Activated B cell treated with CpG ODN at 0.5 μM for 24 hours (primary cell): ENCODE measurements around the gene TSEN34. TPM values are rescaled to one million over a fixed set of nuclear protein-coding genes. Genes with fewer than 3 reads are reported as not detected.

Experiments used
- ATAC-seq: fragments of 200-7000 bp; cut with Tn5 transposase; one replicate; pipeline ENCODE4 v1.10.0; 2021; ENCODE audit warnings: low read depth, mild to moderate bottlenecking, moderate library complexity
- CTCF ChIA-PET: fragments of 350-600 bp; sonication (Branson Sonifier 250); formaldehyde crosslinking; loops from one replicate; lab custom pipeline; 2021; ENCODE audit warnings: antibody characterized with exemption; lab: Charles Lee
- POLR2A ChIA-PET: fragments of 350-600 bp; sonication (Branson Sonifier 250); formaldehyde crosslinking; loops from one replicate; lab custom pipeline; 2021; ENCODE audit warnings: antibody characterized with exemption; lab: Charles Lee
- DNase-seq: peaks from one replicate; pipeline ENCODE4 v3.0.0; 2022
- H3K27ac Mint-ChIP-seq: one replicate; pipeline ENCODE4 v1.8.0; 2020; ENCODE audit warnings: mixed read lengths
- H3K27me3 Mint-ChIP-seq: one replicate; pipeline ENCODE4 v1.8.0; 2021; ENCODE audit warnings: mixed read lengths
- H3K36me3 Mint-ChIP-seq: one replicate; pipeline ENCODE4 v1.8.0; 2021; ENCODE audit warnings: low read depth, mixed read lengths
- H3K4me1 Mint-ChIP-seq: one replicate; pipeline ENCODE4 v1.8.0; 2021; ENCODE audit warnings: mixed read lengths
- H3K4me3 Mint-ChIP-seq: one replicate; pipeline ENCODE4 v1.8.0; 2020; ENCODE audit warnings: mild to moderate bottlenecking, mixed read lengths
- H3K9me3 Mint-ChIP-seq: one replicate; pipeline ENCODE4 v1.8.0; 2020; ENCODE audit warnings: mixed read lengths
- CTCF ChIP-seq: fragments of 200-600 bp; IDR thresholded peaks from one replicate; pipeline ENCODE4 v1.8.0; 2022; ENCODE audit warnings: antibody characterized with exemption, mild to moderate bottlenecking
- intact Hi-C: fragments of 100-400 bp; cut with micrococcal nuclease; formaldehyde crosslinking; loops from one replicate; pipeline ENCODE4 v1.15.1; 2024
- total RNA-seq: library from RNA; stranded (reverse); gene quantifications from 2 replicates; pipeline ENCODE4 v1.2.3, GENCODE V29; 2022

Gene TSEN34
- total RNA-seq, 1 donor from 2014 or later, result 15.0 TPM

GRCh38 chr19:54160854-54161253, 30.3 kb upstream of the TSEN34 start:
- Mint-ChIP-seq H3K36me3 (peaks cover 31% of the 10 kb centered on the region), H3K9me3 (no peaks in the 10 kb centered on the region), H3K27me3 (peaks cover 14% of the 10 kb centered on the region), H3K4me1 (peaks cover 56% of the 10 kb centered on the region), H3K27ac (peak overlapping the region; percentile 99), H3K4me3 (peak overlapping the region; percentile 100)
- POLR2A ChIA-PET, result interaction anchor here (0.7 to 3.8 kb wide), 3 partner anchors 24 to 40 kb away, joined by 7 to 55 read pairs (median 19); partner anchors contain the start of genes MBOAT7, RPS9 and TSEN34
- DNase-seq, result no peak
- ATAC-seq, result no peak
- intact Hi-C loops, result loop anchor here (1.0 to 10.0 kb wide), 2 partner anchors 134 to 288 kb away; partner anchors contain the start of gene LENG8
- TF ChIP-seq CTCF, result no peak
- CTCF ChIA-PET, result no interaction called here

GRCh38 chr19:54162241-54162805, 28.8 kb upstream of the TSEN34 start:
- ChIA-PET CTCF (no interaction called here), POLR2A (interaction anchor here (0.7 kb wide), 1 partner anchor 38 kb away, joined by 3 read pairs; the partner anchor contains the start of gene RPS9)
- Mint-ChIP-seq H3K4me3 (peak overlapping the region; percentile 88), H3K36me3 (peaks cover 19% of the 10 kb centered on the region), H3K27ac (no peak overlapping the region), H3K4me1 (peaks cover 54% of the 10 kb centered on the region), H3K27me3 (peaks cover 15% of the 10 kb centered on the region), H3K9me3 (no peaks in the 10 kb centered on the region)
- DNase-seq (peak; percentile 71), ATAC-seq (peak; percentile 34)
- TF ChIP-seq CTCF, result no peak
- intact Hi-C loops, result loop anchor here (1.0 to 10.0 kb wide), 2 partner anchors 39 to 132 kb away; no protein-coding TSS in a partner anchor

- ChIA-PET CTCF (no interaction called here), POLR2A (interaction anchor here (0.7 kb wide), 1 partner anchor 38 kb away, joined by 3 read pairs; the partner anchor contains the start of gene RPS9)
- DNase-seq, result no peak
- Mint-ChIP-seq H3K4me1 (peaks cover 54% of the 10 kb centered on the region), H3K36me3 (peaks cover 15% of the 10 kb centered on the region), H3K9me3 (no peaks in the 10 kb centered on the region), H3K4me3 (no peak overlapping the region), H3K27me3 (peaks cover 15% of the 10 kb centered on the region), H3K27ac (no peak overlapping the region)
- intact Hi-C loops, result loop anchor here (1.0 to 10.0 kb wide), 2 partner anchors 38 to 132 kb away; no protein-coding TSS in a partner anchor
- TF ChIP-seq CTCF, result no peak
- ATAC-seq, result no peak
These were observed 28.2 kb upstream of the TSEN34 start for GRCh38 chr19:54162884-54163283.

- peaks cover 4% of the 10 kb centered on the region for H3K36me3 Mint-ChIP-seq
- peaks cover 46% of the 10 kb centered on the region for H3K4me1 Mint-ChIP-seq
- no peak for DNase-seq
- TF ChIP-seq CTCF, result no peak
- intact Hi-C loops, result loop anchor here (10.0 kb wide), 1 partner anchor 130 kb away; no protein-coding TSS in a partner anchor
- no peak overlapping the region for H3K27ac Mint-ChIP-seq
- no peak overlapping the region for H3K4me3 Mint-ChIP-seq
- H3K27me3 Mint-ChIP-seq, result peaks cover 19% of the 10 kb centered on the region
- no peaks in the 10 kb centered on the region for H3K9me3 Mint-ChIP-seq
- CTCF ChIA-PET, result no interaction called here
- POLR2A ChIA-PET, result interaction anchor here (0.7 kb wide), 1 partner anchor 25 kb away, joined by 4 read pairs; the partner anchor contains the start of gene MBOAT7
- ATAC-seq, result no peak
These were observed 26.6 kb upstream of the TSEN34 start for GRCh38 chr19:54164369-54165068.

GRCh38 chr19:54165222-54165621, 25.9 kb upstream of the TSEN34 start:
- ChIA-PET CTCF (no interaction called here), POLR2A (interaction anchor here (0.7 to 1.0 kb wide), 2 partner anchors 24 to 28 kb away, joined by 3 to 4 read pairs; partner anchors contain the start of genes CNOT3 and MBOAT7)
- Mint-ChIP-seq H3K4me1 (peaks cover 39% of the 10 kb centered on the region), H3K27me3 (peaks cover 19% of the 10 kb centered on the region), H3K9me3 (no peaks in the 10 kb centered on the region), H3K4me3 (no peak overlapping the region), H3K27ac (no peak overlapping the region), H3K36me3 (peaks cover 1% of the 10 kb centered on the region)
- DNase-seq (no peak), ATAC-seq (no peak)
- TF ChIP-seq CTCF, result no peak
- intact Hi-C loops, result loop anchor here (10.0 kb wide), 1 partner anchor 130 kb away; no protein-coding TSS in a partner anchor
